ENCODE measurements around the gene SOX8.

- no peak for TF ChIP-seq CTCF (conservative IDR thresholded peaks at IDR 0.05 in 1 of 2, IDR thresholded peaks at IDR 0.05 in 1 of 2; ENCODE audit: low read depth in 1 of 2, low read length in 2 of 2)
- TF ChIP-seq EZH2 (IDR thresholded peaks at IDR 0.05; ENCODE audit: low read length, missing control alignments): no peak
These were observed 1.0 kb upstream of the SOX8 start for GRCh38 chr16:980595-980854.

Data from fibroblast of lung (primary cell).